Renal cortex interstitium (tissue), 15 donors: ENCODE data around the gene KHDC4. TPM values are rescaled to one million over a fixed set of nuclear protein-coding genes. Genes with fewer than 3 reads are reported as not detected.
A peak's percentile ranks its signal among the peaks of the same experiment; 100 is the strongest.

ENCODE experiments used
- DNase-seq, 11 donors: peaks; one replicate each; pipeline ENCODE4 v3.0.0-alpha.2; 2013; ENCODE audit warnings: low read depth in 9 of 11, low spot score in 4 of 11; ENCODE audit errors: extremely low read depth in 1 of 11
- long read RNA-seq, 16 experiments: transcript quantifications; one replicate each; lab custom pipeline, GENCODE V29; 2026
- polyA plus RNA-seq, 3 donors: library from polyadenylated mRNA; unstranded; fragments of 120-200 nt; gene quantifications; one replicate each; pipeline ENCODE4 v1.2.1, GENCODE V29; 2013; ENCODE audit not compliant: insufficient read length in 3 of 3

Gene KHDC4
- polyA plus RNA-seq, result 10 to 100 TPM; 48.4 to 81.3 (median 52.5) TPM
- long read RNA-seq, donor 1, result 0 reads
- long read RNA-seq, donor 2, partial matches to known transcripts, result 0 of 2 reads
- long read RNA-seq, donor 2, other reads (novel, unspliced or antisense), result 0 of 2 reads
- long read RNA-seq, donor 3, transcript KHDC4-203 (14 exons, 2,947 nt), result major isoform, 5 of 5 reads
- long read RNA-seq, donor 3, partial matches to known transcripts, result 0 of 5 reads
- long read RNA-seq, donor 3, other reads (novel, unspliced or antisense), result 0 of 5 reads
- long read RNA-seq, donor 4, partial matches to known transcripts, result 0 of 3 reads
- long read RNA-seq, donor 4, other reads (novel, unspliced or antisense), result 0 of 3 reads
- long read RNA-seq, donor 5, result 0 reads
- long read RNA-seq, donor 6, partial matches to known transcripts, result 0 of 2 reads
- long read RNA-seq, donor 6, other reads (novel, unspliced or antisense), result 0 of 2 reads
- long read RNA-seq, donor 7, full-length matches to known transcripts, result 5 of 5 reads
- long read RNA-seq, donor 7, partial matches to known transcripts, result 0 of 5 reads
- long read RNA-seq, donor 7, other reads (novel, unspliced or antisense), result 0 of 5 reads
- long read RNA-seq, donor 8, transcript KHDC4-203 (14 exons, 2,947 nt), result major isoform, 6 of 11 reads
- long read RNA-seq, donor 8, partial matches to known transcripts, result 0 of 11 reads
- long read RNA-seq, donor 8, other reads (novel, unspliced or antisense), result 0 of 11 reads
- long read RNA-seq, donor 9, partial matches to known transcripts, result 0 of 4 reads
- long read RNA-seq, donor 9, other reads (novel, unspliced or antisense), result 0 of 4 reads
- long read RNA-seq, donor 10, transcript KHDC4-203 (14 exons, 2,947 nt), result major isoform, 7 of 7 reads
- long read RNA-seq, donor 10, partial matches to known transcripts, result 0 of 7 reads
- long read RNA-seq, donor 10, other reads (novel, unspliced or antisense), result 0 of 7 reads
- long read RNA-seq, donor 11, transcript KHDC4-203 (14 exons, 2,947 nt), result major isoform, 5 of 6 reads
- long read RNA-seq, donor 11, partial matches to known transcripts, result 0 of 6 reads
- long read RNA-seq, donor 11, other reads (novel, unspliced or antisense), result 0 of 6 reads
- long read RNA-seq, donor 12, partial matches to known transcripts, result 0 of 1 reads
- long read RNA-seq, donor 12, other reads (novel, unspliced or antisense), result 0 of 1 reads
- long read RNA-seq, donor 13, partial matches to known transcripts, result 0 of 5 reads
- long read RNA-seq, donor 13, other reads (novel, unspliced or antisense), result 0 of 5 reads
- long read RNA-seq, donor 14, partial matches to known transcripts, result 0 of 4 reads
- long read RNA-seq, donor 14, other reads (novel, unspliced or antisense), result 0 of 4 reads
- long read RNA-seq, donor 15, partial matches to known transcripts, result 19 of 21 reads
- long read RNA-seq, donor 15, other reads (novel, unspliced or antisense), result 0 of 21 reads
- long read RNA-seq, donor 16, full-length matches to known transcripts, result 16 of 23 reads
- long read RNA-seq, donor 16, partial matches to known transcripts, result 7 of 23 reads
- long read RNA-seq, donor 16, other reads (novel, unspliced or antisense), result 0 of 23 reads

GRCh38 chr1:155934097-155934935 is at the start of gene KHDC4:
TSS of gene KHDC4 (minus strand) at chr1:155934413. CDS start at chr1:155934373, 40 bp downstream.
- DNase-seq, result peak; percentile 97 to 99 (median 99)

- DNase-seq, result no peak
These were observed 49.2 kb upstream of the KHDC4 start for GRCh38 chr1:155983191-155984024.

GRCh38 chr1:155982106-155982505 is 47.9 kb upstream of the KHDC4 start:
- DNase-seq, result no peak

- DNase-seq, result no peak
These were observed 47.3 kb upstream of the KHDC4 start for GRCh38 chr1:155981266-155982088.

- no peak for DNase-seq
These were observed 45.6 kb upstream of the KHDC4 start for GRCh38 chr1:155979597-155980343.

- no peak for DNase-seq
These were observed 44.8 kb upstream of the KHDC4 start for GRCh38 chr1:155978973-155979429.

GRCh38 chr1:155978325-155978972 is 44.2 kb upstream of the KHDC4 start, which contains the start of gene ARHGEF2:
TSS of gene ARHGEF2 (minus strand) at chr1:155978547. CDS start at chr1:155978427, 120 bp downstream.
- DNase-seq, result peak in 4 of 11 donors; percentile 63 to 76 (median 72)

GRCh38 chr1:155977690-155978324 is 43.6 kb upstream of the KHDC4 start:
- DNase-seq, result no peak

- DNase-seq, result no peak
These were observed 42.9 kb upstream of the KHDC4 start for GRCh38 chr1:155976913-155977689.

GRCh38 chr1:155976062-155976912 is 42.1 kb upstream of the KHDC4 start:
- no peak for DNase-seq

- no peak for DNase-seq
These were observed 41.3 kb upstream of the KHDC4 start for GRCh38 chr1:155975375-155976061.
